OCI-LY7 (cell line): ENCODE results near the gene EPHA1. TPM values are rescaled to one million over a fixed set of nuclear protein-coding genes. Genes with fewer than 3 reads are reported as not detected.

Source experiments
- BruUV-seq: library from RNA; stranded (reverse); fragments of 400-500 nt; replicated peaks from 2 replicates; lab custom pipeline; 2021; lab: Mats Ljungman, UMichigan
- CTCF ChIA-PET: fragments of 300-600 bp; sonication (Branson Sonifier 250); formaldehyde crosslinking; loops from one replicate; lab custom pipeline; 2022; ENCODE audit warnings: antibody characterized with exemption; ENCODE audit not compliant: unreplicated experiment; lab: Charles Lee
- POLR2A ChIA-PET: fragments of 300-600 bp; sonication (Branson Sonifier 250); formaldehyde crosslinking; loops from one replicate; lab custom pipeline; 2022; ENCODE audit warnings: antibody characterized with exemption; lab: Charles Lee
- DNase-seq: peaks from one replicate; pipeline ENCODE4 v3.0.0-alpha.2; 2015; ENCODE audit warnings: low spot score
- H2AFZ ChIP-seq: fragments of 200-600 bp; sonication (generic), shearing (Covaris generic); 2 replicates; pipeline ENCODE4 v1.6.1; 2014; ENCODE audit warnings: mild to moderate bottlenecking, antibody characterized with exemption, low read length, moderate library complexity
- H3K27ac ChIP-seq: fragments of 200-600 bp; sonication (generic); 2 replicates; pipeline ENCODE4 v1.5.1; 2014; ENCODE audit warnings: mixed run types, low read depth, mild to moderate bottlenecking, moderate library complexity, low read length, inconsistent platforms; ENCODE audit not compliant: poor library complexity, severe bottlenecking
- H3K36me3 ChIP-seq: fragments of 200-600 bp; sonication (generic); 2 replicates; pipeline ENCODE4 v1.6.1; 2014; ENCODE audit warnings: mild to moderate bottlenecking, antibody characterized with exemption, low read length, moderate library complexity, mixed read lengths; ENCODE audit not compliant: insufficient read depth
- H3K4me1 ChIP-seq: fragments of 200-600 bp; sonication (generic); 2 replicates; pipeline ENCODE4 v1.5.1; 2014; ENCODE audit warnings: mild to moderate bottlenecking, low read length; ENCODE audit not compliant: insufficient read depth, poor library complexity, severe bottlenecking
- H3K4me2 ChIP-seq: fragments of 200-600 bp; sonication (generic); 2 replicates; pipeline ENCODE4 v1.6.1; 2014; ENCODE audit warnings: mild to moderate bottlenecking, low read length
- H3K4me3 ChIP-seq: fragments of 200-600 bp; sonication (generic); 2 replicates; pipeline ENCODE4 v1.5.1; 2014; ENCODE audit warnings: mild to moderate bottlenecking, low read depth, low read length; ENCODE audit not compliant: poor library complexity, severe bottlenecking
- H3K79me2 ChIP-seq: fragments of 200-600 bp; sonication (generic); 2 replicates; pipeline ENCODE4 v1.6.1; 2016; ENCODE audit warnings: low read depth, mild to moderate bottlenecking, low read length, moderate library complexity, mixed read lengths; ENCODE audit not compliant: insufficient read depth
- H3K9me2 ChIP-seq: fragments of 200-600 bp; sonication (generic); 2 replicates; pipeline ENCODE4 v1.6.1; 2016; ENCODE audit warnings: mild to moderate bottlenecking, low read length, mixed read lengths; ENCODE audit not compliant: insufficient read depth
- H3K9me3 ChIP-seq: fragments of 200-600 bp; sonication (generic); 2 replicates; pipeline ENCODE4 v1.6.1; 2014; ENCODE audit warnings: mild to moderate bottlenecking, mixed run types, low read length, mixed read lengths
- H4K20me1 ChIP-seq: fragments of 200-600 bp; sonication (generic); 2 replicates; pipeline ENCODE4 v1.6.1; 2014; ENCODE audit warnings: mild to moderate bottlenecking, antibody characterized with exemption, low read length, moderate library complexity, mixed read lengths; ENCODE audit not compliant: insufficient read depth
- EZH2phosphoT487 ChIP-seq: fragments of 200-600 bp; sonication (generic); IDR thresholded peaks from 2 replicates; pipeline ENCODE4 v1.6.1; 2018; ENCODE audit warnings: low read depth, borderline replicate concordance, mild to moderate bottlenecking, mixed run types, antibody characterized with exemption, low read length, moderate library complexity, mixed read lengths
- intact Hi-C: fragments of 100-400 bp; cut with micrococcal nuclease; formaldehyde crosslinking; loops from one replicate; pipeline ENCODE4 v1.10.0; 2022; ENCODE audit not compliant: unreplicated experiment
- total RNA-seq, 2 experiments: library from RNA; depleted of rRNA in 1 of 2; stranded (reverse); fragments of >200 nt in 1 of 2; shearing (Covaris generic) in 1 of 2; gene quantifications; 2 replicates each; pipeline ENCODE4 v1.2.3, GENCODE V29; 2014 to 2022
- TF ChIP-seq, protein P1 (sequence below): fragments of 200-600 bp; sonication (generic); conservative IDR thresholded peaks from 2 replicates; pipeline ENCODE4 v1.5.1; 2014; ENCODE audit warnings: mild to moderate bottlenecking, antibody characterized with exemption, low read length, moderate library complexity, mixed read lengths

Gene EPHA1
- total RNA-seq, 2 experiments from 2014 or later: not detected

DNA sequence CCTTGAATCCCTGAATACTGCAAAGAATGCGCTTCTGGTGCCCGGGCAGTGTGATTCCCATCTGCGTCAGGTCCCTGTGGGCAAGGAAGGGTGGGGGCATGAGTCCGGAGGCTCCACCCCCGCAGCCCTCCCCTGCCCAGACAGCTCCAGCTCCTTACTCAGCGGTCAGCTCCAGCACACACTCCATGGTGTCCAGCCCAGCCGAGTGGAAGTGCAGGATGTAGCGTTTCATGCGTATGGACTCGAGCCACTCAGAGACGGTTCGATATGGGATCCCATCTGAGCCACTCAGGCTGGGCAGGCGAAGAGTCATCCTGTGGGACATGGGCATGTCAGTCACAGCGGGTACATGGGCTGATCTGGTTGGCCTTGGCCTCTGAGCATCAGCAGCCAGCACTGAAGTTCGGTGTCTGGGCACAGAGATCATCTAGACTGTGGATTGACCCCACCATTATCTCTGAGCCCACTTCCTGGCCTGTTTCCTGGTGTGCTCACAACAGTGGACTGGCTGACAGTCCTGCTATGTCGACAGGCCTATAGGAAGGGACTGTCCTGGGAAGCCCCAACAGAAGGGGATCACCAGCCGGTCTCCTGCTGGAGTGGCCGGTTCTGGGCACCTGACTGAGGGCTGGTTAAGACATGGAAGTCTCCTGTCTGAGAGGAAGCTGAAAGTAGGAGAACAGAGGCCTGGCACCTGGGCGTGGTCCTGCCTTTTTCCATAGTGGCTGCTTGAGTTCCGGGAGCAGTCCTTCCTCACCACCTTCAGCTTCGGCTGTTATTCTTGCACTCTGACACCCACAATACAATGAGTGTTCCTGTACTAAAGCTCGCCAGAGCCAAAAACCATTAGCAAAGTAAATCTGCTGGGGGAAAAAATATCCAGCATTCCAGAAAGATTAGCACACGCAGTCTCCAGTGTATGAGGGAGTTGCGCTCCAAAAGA lies 16.9 kb downstream of the EPHA1 start:
- ChIA-PET POLR2A (no interaction called here), CTCF (no interaction called here)
- Histone ChIP-seq H3K36me3 (no peaks in the 10 kb centered on the region), H3K4me2 (no peak overlapping the region), H3K79me2 (no peaks in the 10 kb centered on the region), H3K9me2 (no peaks in the 10 kb centered on the region), H3K27ac (no peak overlapping the region), H3K4me3 (no peak overlapping the region), H4K20me1 (no peaks in the 10 kb centered on the region), H3K4me1 (no peaks in the 10 kb centered on the region), H3K9me3 (no peaks in the 10 kb centered on the region), H2AFZ (no peak overlapping the region)
- no TSS peak for BruUV-seq
- intact Hi-C loops: no loop called here
- TF ChIP-seq, protein P1, sequence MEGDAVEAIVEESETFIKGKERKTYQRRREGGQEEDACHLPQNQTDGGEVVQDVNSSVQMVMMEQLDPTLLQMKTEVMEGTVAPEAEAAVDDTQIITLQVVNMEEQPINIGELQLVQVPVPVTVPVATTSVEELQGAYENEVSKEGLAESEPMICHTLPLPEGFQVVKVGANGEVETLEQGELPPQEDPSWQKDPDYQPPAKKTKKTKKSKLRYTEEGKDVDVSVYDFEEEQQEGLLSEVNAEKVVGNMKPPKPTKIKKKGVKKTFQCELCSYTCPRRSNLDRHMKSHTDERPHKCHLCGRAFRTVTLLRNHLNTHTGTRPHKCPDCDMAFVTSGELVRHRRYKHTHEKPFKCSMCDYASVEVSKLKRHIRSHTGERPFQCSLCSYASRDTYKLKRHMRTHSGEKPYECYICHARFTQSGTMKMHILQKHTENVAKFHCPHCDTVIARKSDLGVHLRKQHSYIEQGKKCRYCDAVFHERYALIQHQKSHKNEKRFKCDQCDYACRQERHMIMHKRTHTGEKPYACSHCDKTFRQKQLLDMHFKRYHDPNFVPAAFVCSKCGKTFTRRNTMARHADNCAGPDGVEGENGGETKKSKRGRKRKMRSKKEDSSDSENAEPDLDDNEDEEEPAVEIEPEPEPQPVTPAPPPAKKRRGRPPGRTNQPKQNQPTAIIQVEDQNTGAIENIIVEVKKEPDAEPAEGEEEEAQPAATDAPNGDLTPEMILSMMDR: no peak
- no peak for TF ChIP-seq EZH2phosphoT487
- no peak for DNase-seq

DNA sequence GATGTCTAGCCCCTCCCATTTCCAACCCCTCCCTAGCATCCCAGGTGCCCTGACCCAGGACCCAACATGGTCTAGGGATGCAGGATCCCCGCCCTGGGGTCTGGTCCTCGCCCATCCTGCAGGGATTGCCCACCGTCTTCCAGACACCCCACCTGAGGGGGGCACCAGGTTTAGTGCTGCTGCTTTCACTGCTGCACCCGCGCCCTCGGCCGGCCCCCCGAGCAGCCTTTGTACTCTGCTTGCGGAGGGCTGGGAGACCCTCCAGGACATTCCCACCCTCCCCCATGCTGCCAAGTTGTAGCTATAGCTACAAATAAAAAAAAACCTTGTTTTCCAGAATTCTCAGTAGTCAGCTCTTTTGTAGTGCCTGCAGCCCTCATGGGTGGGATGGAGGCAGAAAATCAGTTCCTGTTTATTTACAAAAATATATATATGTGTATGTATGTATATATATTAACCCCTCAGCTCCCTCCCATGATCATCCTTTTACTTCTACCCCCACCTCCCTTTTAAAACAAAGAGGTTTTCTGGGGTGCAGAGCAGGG lies 17.8 kb downstream of the EPHA1 start:
- DNase-seq: no peak
- Histone ChIP-seq H2AFZ (no peak overlapping the region), H3K27ac (no peak overlapping the region), H3K4me1 (no peaks in the 10 kb centered on the region), H3K4me2 (no peak overlapping the region), H3K36me3 (no peaks in the 10 kb centered on the region), H4K20me1 (no peaks in the 10 kb centered on the region), H3K4me3 (no peak overlapping the region), H3K79me2 (no peaks in the 10 kb centered on the region), H3K9me2 (no peaks in the 10 kb centered on the region), H3K9me3 (no peaks in the 10 kb centered on the region)
- ChIA-PET POLR2A (interaction anchor here (1.0 kb wide), 1 partner anchor 41 kb away, joined by 3 read pairs; no protein-coding TSS in a partner anchor), CTCF (no interaction called here)
- TF ChIP-seq EZH2phosphoT487: no peak
- TF ChIP-seq, protein P1: no peak
- intact Hi-C loops: no loop called here
- no TSS peak for BruUV-seq
